Measurements from ENCODE around the gene UBP1. TPM values are rescaled to one million over a fixed set of nuclear protein-coding genes. Genes with fewer than 3 reads are reported as not detected.

Gene UBP1
- total and polyA plus RNA-seq, 2 donors (not counting 1 experiment from before 2014, with no cell fraction given) = 48.1 to 99.7 TPM

- DNase-seq (ENCODE audit: low read depth in 2 of 2) = peak; percentile 26 to 70
- Histone ChIP-seq H3K9me3 (ENCODE audit: control insufficient read depth, insufficient read depth, low read depth, low read length) (no peaks in the 10 kb centered on the region), H3K36me3 (ENCODE audit: control insufficient read depth, insufficient read depth, low read length) (peaks cover 9% of the 10 kb centered on the region)
Measured at GRCh38 chr3:33377931-33378330, 62.3 kb downstream of the UBP1 start.

GRCh38 chr3:33377489-33377888, 62.7 kb downstream of the UBP1 start:
- Histone ChIP-seq H3K9me3 (ENCODE audit: control insufficient read depth, insufficient read depth, low read depth, low read length) (no peaks in the 10 kb centered on the region), H4K20me1 (ENCODE audit: control insufficient read depth, extremely low read depth, insufficient read depth, low read length) (no peaks in the 10 kb centered on the region), H3K9ac (ENCODE audit: insufficient read depth, low read length) (no peak overlapping the region), H2AFZ (ENCODE audit: low read length) (no peak overlapping the region), H3K4me2 (ENCODE audit: extremely low read depth, insufficient read depth, low read length) (no peak overlapping the region), H3K27me3 (ENCODE audit: control insufficient read depth, insufficient read depth, low read length) (no peaks in the 10 kb centered on the region), H3K4me3 (replicated peaks in 1 of 4; ENCODE audit: control extremely low read depth in 1 of 4, insufficient read depth in 1 of 4, low read depth in 3 of 4, low read length in 4 of 4) (no peak overlapping the region), H3K36me3 (ENCODE audit: control insufficient read depth, insufficient read depth, low read length) (peaks cover 9% of the 10 kb centered on the region), H3K27ac (ENCODE audit: insufficient read depth, low read length) (peak overlapping the region; percentile 8), H3K79me2 (ENCODE audit: control insufficient read depth, insufficient read depth, low read length) (no peaks in the 10 kb centered on the region), H3K4me1 (ENCODE audit: control insufficient read depth, extremely low read depth, insufficient read depth, low read length) (peaks cover 10% of the 10 kb centered on the region)
- TF ChIP-seq EZH2 (IDR thresholded peaks at IDR 0.05; ENCODE audit: low read length, missing control alignments) (no peak), CTCF (conservative IDR thresholded peaks at IDR 0.05 in 1 of 2, IDR thresholded peaks at IDR 0.05 in 1 of 2; ENCODE audit: low read depth in 1 of 2, low read length in 2 of 2) (no peak)
- DNase-seq (ENCODE audit: low read depth in 2 of 2) = no peak

More at GRCh38 chr3:33377931-33378330, 62.3 kb downstream of the UBP1 start:
- H4K20me1 ChIP-seq (ENCODE audit: control insufficient read depth, extremely low read depth, insufficient read depth, low read length) = no peaks in the 10 kb centered on the region
- no peak overlapping the region for H3K9ac ChIP-seq (ENCODE audit: insufficient read depth, low read length)
- H3K4me2 ChIP-seq (ENCODE audit: extremely low read depth, insufficient read depth, low read length) = no peak overlapping the region
- H3K4me1 ChIP-seq (ENCODE audit: control insufficient read depth, extremely low read depth, insufficient read depth, low read length) = peaks cover 5% of the 10 kb centered on the region
- peak overlapping the region; percentile 8 for H3K27ac ChIP-seq (ENCODE audit: insufficient read depth, low read length)
- no peak for TF ChIP-seq EZH2 (IDR thresholded peaks at IDR 0.05; ENCODE audit: low read length, missing control alignments)
- no peak for TF ChIP-seq CTCF (conservative IDR thresholded peaks at IDR 0.05 in 1 of 2, IDR thresholded peaks at IDR 0.05 in 1 of 2; ENCODE audit: low read depth in 1 of 2, low read length in 2 of 2)
- no peak overlapping the region for H2AFZ ChIP-seq (ENCODE audit: low read length)
- H3K4me3 ChIP-seq (replicated peaks in 1 of 4; ENCODE audit: control extremely low read depth in 1 of 4, insufficient read depth in 1 of 4, low read depth in 3 of 4, low read length in 4 of 4) = no peak overlapping the region
- no peaks in the 10 kb centered on the region for H3K79me2 ChIP-seq (ENCODE audit: control insufficient read depth, insufficient read depth, low read length)
- H3K27me3 ChIP-seq (ENCODE audit: control insufficient read depth, insufficient read depth, low read length) = no peaks in the 10 kb centered on the region

GRCh38 chr3:33373082-33373437, 67.1 kb downstream of the UBP1 start:
- H3K36me3 ChIP-seq (ENCODE audit: control insufficient read depth, insufficient read depth, low read length) = peaks cover 9% of the 10 kb centered on the region
- no peaks in the 10 kb centered on the region for H3K27me3 ChIP-seq (ENCODE audit: control insufficient read depth, insufficient read depth, low read length)
- H3K27ac ChIP-seq (ENCODE audit: insufficient read depth, low read length) = no peak overlapping the region
- H3K4me3 ChIP-seq (replicated peaks in 1 of 4; ENCODE audit: control extremely low read depth in 1 of 4, insufficient read depth in 1 of 4, low read depth in 3 of 4, low read length in 4 of 4) = no peak overlapping the region
- H3K9me3 ChIP-seq (ENCODE audit: control insufficient read depth, insufficient read depth, low read depth, low read length) = no peaks in the 10 kb centered on the region
- H3K4me2 ChIP-seq (ENCODE audit: extremely low read depth, insufficient read depth, low read length) = no peak overlapping the region
- H3K4me1 ChIP-seq (ENCODE audit: control insufficient read depth, extremely low read depth, insufficient read depth, low read length) = peaks cover 12% of the 10 kb centered on the region
- H3K9ac ChIP-seq (ENCODE audit: insufficient read depth, low read length) = no peak overlapping the region
- H4K20me1 ChIP-seq (ENCODE audit: control insufficient read depth, extremely low read depth, insufficient read depth, low read length) = no peaks in the 10 kb centered on the region
- no peaks in the 10 kb centered on the region for H3K79me2 ChIP-seq (ENCODE audit: control insufficient read depth, insufficient read depth, low read length)
- DNase-seq (ENCODE audit: low read depth in 2 of 2) = no peak
- H2AFZ ChIP-seq (ENCODE audit: low read length) = no peak overlapping the region
- TF ChIP-seq CTCF (conservative IDR thresholded peaks at IDR 0.05 in 1 of 2, IDR thresholded peaks at IDR 0.05 in 1 of 2; ENCODE audit: low read depth in 1 of 2, low read length in 2 of 2) = no peak
- no peak for TF ChIP-seq EZH2 (IDR thresholded peaks at IDR 0.05; ENCODE audit: low read length, missing control alignments)

Measured in fibroblast of lung (primary cell).